Caco-2 (cell line): ENCODE measurements around the gene PEG3. TPM values are rescaled to one million over a fixed set of nuclear protein-coding genes. Genes with fewer than 3 reads are reported as not detected.

ENCODE experiments used
- BruUV-seq: library from RNA; stranded (reverse); fragments of 400-500 nt; replicated peaks from 2 replicates; lab custom pipeline; 2021; lab: Mats Ljungman, UMichigan
- CTCF ChIA-PET: fragments of 300-600 bp; sonication (Branson Sonifier 250); formaldehyde crosslinking; loops from one replicate; lab custom pipeline; 2022; ENCODE audit warnings: antibody characterized with exemption; lab: Charles Lee
- POLR2A ChIA-PET: fragments of 300-600 bp; sonication (Branson Sonifier 250); formaldehyde crosslinking; loops from one replicate; lab custom pipeline; 2022; ENCODE audit warnings: antibody characterized with exemption; lab: Charles Lee
- DNase-seq, 2 experiments: peaks; one replicate each; pipeline versions ENCODE4 v3.0.0 to v3.0.0-alpha.2; 2020 to 2022
- H3K27me3 ChIP-seq: replicated peaks from 2 replicates; pipeline ENCODE4 v1.6.0; 2011; ENCODE audit warnings: low read length; ENCODE audit not compliant: control insufficient read depth, insufficient read depth
- H3K36me3 ChIP-seq: 2 replicates; pipeline ENCODE4 v1.5.1; 2011; ENCODE audit warnings: low read length; ENCODE audit not compliant: control insufficient read depth, insufficient read depth
- H3K4me1 ChIP-seq: fragments of 250-450 bp; sonication (Bioruptor Pico); 2 replicates; pipeline ENCODE4 v1.5.1; 2020; ENCODE audit warnings: mild to moderate bottlenecking
- H3K4me3 ChIP-seq: 2 replicates; pipeline ENCODE4 v1.5.1; 2011; ENCODE audit warnings: low read depth, mild to moderate bottlenecking, control low read depth, low read length
- H3K9me3 ChIP-seq: fragments of 250-450 bp; sonication (Bioruptor Pico); 2 replicates; pipeline ENCODE4 v1.5.1; 2020; ENCODE audit warnings: mild to moderate bottlenecking, moderate library complexity
- H3K27ac Mint-ChIP-seq: one replicate; pipeline ENCODE4 v1.8.0; 2022; ENCODE audit warnings: mixed read lengths; ENCODE audit not compliant: unreplicated experiment
- H3K27me3 Mint-ChIP-seq: one replicate; pipeline ENCODE4 v1.8.0; 2022; ENCODE audit warnings: mixed read lengths; ENCODE audit not compliant: insufficient read depth, unreplicated experiment
- H3K36me3 Mint-ChIP-seq: one replicate; pipeline ENCODE4 v1.8.0; 2022; ENCODE audit warnings: mild to moderate bottlenecking, mixed read lengths; ENCODE audit not compliant: insufficient read depth, unreplicated experiment
- H3K4me1 Mint-ChIP-seq: one replicate; pipeline ENCODE4 v1.8.0; 2022; ENCODE audit warnings: low read depth, mixed read lengths; ENCODE audit not compliant: unreplicated experiment
- H3K4me3 Mint-ChIP-seq: one replicate; pipeline ENCODE4 v1.8.0; 2022; ENCODE audit warnings: mild to moderate bottlenecking, moderate library complexity, mixed read lengths; ENCODE audit not compliant: unreplicated experiment
- H3K9me3 Mint-ChIP-seq: one replicate; pipeline ENCODE4 v1.8.0; 2022; ENCODE audit warnings: mixed read lengths; ENCODE audit not compliant: unreplicated experiment
- intact Hi-C: fragments of 100-400 bp; cut with micrococcal nuclease; formaldehyde crosslinking; loops from one replicate; pipeline ENCODE4 v1.10.0; 2022; ENCODE audit not compliant: unreplicated experiment
- total RNA-seq: library from RNA; stranded (reverse); gene quantifications from 2 replicates; pipeline ENCODE4 v1.2.3, GENCODE V29; 2022
- TF ChIP-seq, protein P1 (sequence below), 2 experiments: fragments of 200-600 bp in 1 of 2; IDR thresholded peaks; 1 replicate in 1 of 2; 2 replicates in 1 of 2; pipeline versions ENCODE4 v1.5.1 to v1.8.0; 2011 to 2022; ENCODE audit warnings: antibody characterized with exemption in 1 of 2, control low read depth in 1 of 2, inconsistent platforms in 1 of 2, low read depth in 1 of 2, low read length in 1 of 2, mild to moderate bottlenecking in 1 of 2, moderate library complexity in 1 of 2; ENCODE audit not compliant: insufficient read depth in 1 of 2, severe bottlenecking in 1 of 2, unreplicated experiment in 1 of 2

The PEG3 gene
- total RNA-seq, 1 experiment from 2014 or later, result not detected

DNA sequence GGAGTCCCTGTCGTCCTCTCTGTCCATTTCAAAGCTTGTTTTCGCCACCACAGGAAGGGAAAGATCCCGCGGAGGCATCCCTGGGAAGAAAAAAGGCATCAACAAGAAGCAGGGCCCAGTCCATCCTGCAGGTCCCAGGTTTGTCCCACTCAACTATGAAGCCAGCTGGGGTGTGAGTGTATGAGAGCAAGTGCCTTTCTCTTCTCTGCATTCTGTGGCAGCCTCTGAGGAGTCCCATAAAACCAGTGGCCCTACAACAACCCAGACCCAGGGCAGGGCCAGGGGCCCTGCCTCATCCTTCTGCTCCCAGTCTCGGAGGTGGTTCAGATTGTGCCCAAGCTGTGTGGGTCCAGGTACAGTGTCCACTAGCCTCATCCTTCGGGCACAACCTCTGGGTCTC is 18.9 kb downstream of the PEG3 start:
- Histone ChIP-seq H3K4me1 (no peaks in the 10 kb centered on the region), H3K27me3 (no peaks in the 10 kb centered on the region), H3K4me3 (no peak overlapping the region), H3K36me3 (no peaks in the 10 kb centered on the region), H3K9me3 (0 out of 2 replicates have a peak, but pooled peaks cover 9% of the 10 kb centered on the region)
- TF ChIP-seq, protein P1, sequence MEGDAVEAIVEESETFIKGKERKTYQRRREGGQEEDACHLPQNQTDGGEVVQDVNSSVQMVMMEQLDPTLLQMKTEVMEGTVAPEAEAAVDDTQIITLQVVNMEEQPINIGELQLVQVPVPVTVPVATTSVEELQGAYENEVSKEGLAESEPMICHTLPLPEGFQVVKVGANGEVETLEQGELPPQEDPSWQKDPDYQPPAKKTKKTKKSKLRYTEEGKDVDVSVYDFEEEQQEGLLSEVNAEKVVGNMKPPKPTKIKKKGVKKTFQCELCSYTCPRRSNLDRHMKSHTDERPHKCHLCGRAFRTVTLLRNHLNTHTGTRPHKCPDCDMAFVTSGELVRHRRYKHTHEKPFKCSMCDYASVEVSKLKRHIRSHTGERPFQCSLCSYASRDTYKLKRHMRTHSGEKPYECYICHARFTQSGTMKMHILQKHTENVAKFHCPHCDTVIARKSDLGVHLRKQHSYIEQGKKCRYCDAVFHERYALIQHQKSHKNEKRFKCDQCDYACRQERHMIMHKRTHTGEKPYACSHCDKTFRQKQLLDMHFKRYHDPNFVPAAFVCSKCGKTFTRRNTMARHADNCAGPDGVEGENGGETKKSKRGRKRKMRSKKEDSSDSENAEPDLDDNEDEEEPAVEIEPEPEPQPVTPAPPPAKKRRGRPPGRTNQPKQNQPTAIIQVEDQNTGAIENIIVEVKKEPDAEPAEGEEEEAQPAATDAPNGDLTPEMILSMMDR (IDR thresholded peaks at IDR 0.05; ENCODE audit: insufficient read depth in 1 of 2, low read depth in 1 of 2, low read length in 1 of 2, severe bottlenecking in 1 of 2, unreplicated experiment in 1 of 2), result no peak
- POLR2A ChIA-PET, result no interaction called here
- BruUV-seq, result no TSS peak
- Mint-ChIP-seq H3K27me3 (no peaks in the 10 kb centered on the region), H3K4me3 (no peak overlapping the region), H3K36me3 (no peaks in the 10 kb centered on the region), H3K4me1 (no peaks in the 10 kb centered on the region), H3K9me3 (peaks cover 65% of the 10 kb centered on the region), H3K27ac (no peak overlapping the region)
- DNase-seq, result no peak
- CTCF ChIA-PET, result no interaction called here
- intact Hi-C loops, result no loop called here

DNA sequence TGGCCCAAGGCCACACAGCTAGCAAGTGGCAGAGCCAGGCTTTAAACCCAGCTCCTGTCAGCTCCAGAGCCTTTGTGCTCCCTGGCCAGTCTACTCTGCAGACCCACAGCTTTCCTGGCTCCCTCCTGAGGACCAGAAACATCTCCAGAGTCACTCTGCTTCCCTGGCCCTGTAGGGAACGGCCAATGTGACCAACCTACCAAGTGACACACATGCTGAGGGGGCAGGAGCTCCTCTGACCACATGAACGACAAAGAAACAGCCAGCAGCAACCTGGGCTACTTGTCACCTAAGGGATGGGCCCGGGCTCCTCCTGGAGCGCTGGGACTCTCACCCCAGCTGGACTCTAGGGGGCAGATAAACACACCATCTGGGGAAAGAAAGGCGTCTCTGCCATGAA is 19.3 kb downstream of the PEG3 start:
- CTCF ChIA-PET, result no interaction called here
- no peak for DNase-seq
- H3K9me3 ChIP-seq, result 0 out of 2 replicates have a peak, but pooled peaks cover 9% of the 10 kb centered on the region
- no peaks in the 10 kb centered on the region for H3K36me3 ChIP-seq
- BruUV-seq, result no TSS peak
- no peak overlapping the region for H3K4me3 Mint-ChIP-seq
- peaks cover 65% of the 10 kb centered on the region for H3K9me3 Mint-ChIP-seq
- no peaks in the 10 kb centered on the region for H3K4me1 Mint-ChIP-seq
- H3K27me3 Mint-ChIP-seq, result no peaks in the 10 kb centered on the region
- no peaks in the 10 kb centered on the region for H3K27me3 ChIP-seq
- no peak overlapping the region for H3K4me3 ChIP-seq
- TF ChIP-seq, protein P1 (IDR thresholded peaks at IDR 0.05; ENCODE audit: insufficient read depth in 1 of 2, low read depth in 1 of 2, low read length in 1 of 2, severe bottlenecking in 1 of 2, unreplicated experiment in 1 of 2), result no peak
- POLR2A ChIA-PET, result no interaction called here
- intact Hi-C loops, result no loop called here
- H3K4me1 ChIP-seq, result no peaks in the 10 kb centered on the region
- no peak overlapping the region for H3K27ac Mint-ChIP-seq
- no peaks in the 10 kb centered on the region for H3K36me3 Mint-ChIP-seq

DNA sequence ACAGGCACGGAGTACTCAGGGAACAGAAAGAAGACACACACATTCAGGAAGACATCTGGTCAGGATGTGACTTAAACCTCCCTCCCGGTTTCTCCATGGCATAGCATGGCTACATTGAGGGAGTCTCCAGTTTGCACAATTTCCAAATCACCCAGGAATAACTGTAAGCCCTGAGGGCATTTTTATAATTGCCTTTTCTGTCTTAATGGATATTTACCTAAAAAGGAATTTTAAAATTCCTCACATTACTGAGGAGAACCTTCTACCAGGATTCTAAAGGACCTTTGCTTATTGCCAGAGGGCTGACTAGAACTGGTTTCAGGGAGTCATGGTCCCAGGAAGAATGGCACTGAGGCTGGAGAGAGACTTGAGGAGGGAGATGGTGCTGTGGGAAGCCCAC is 21.4 kb downstream of the PEG3 start:
- TF ChIP-seq, protein P1 (IDR thresholded peaks at IDR 0.05; ENCODE audit: insufficient read depth in 1 of 2, low read depth in 1 of 2, low read length in 1 of 2, severe bottlenecking in 1 of 2, unreplicated experiment in 1 of 2), result no peak
- ChIA-PET POLR2A (no interaction called here), CTCF (no interaction called here)
- no TSS peak for BruUV-seq
- Mint-ChIP-seq H3K4me1 (no peaks in the 10 kb centered on the region), H3K9me3 (peaks cover 59% of the 10 kb centered on the region), H3K27me3 (no peaks in the 10 kb centered on the region), H3K36me3 (no peaks in the 10 kb centered on the region), H3K27ac (no peak overlapping the region), H3K4me3 (no peak overlapping the region)
- Histone ChIP-seq H3K4me3 (no peak overlapping the region), H3K4me1 (no peaks in the 10 kb centered on the region), H3K9me3 (0 out of 2 replicates have a peak, but pooled peaks cover 13% of the 10 kb centered on the region), H3K27me3 (no peaks in the 10 kb centered on the region), H3K36me3 (no peaks in the 10 kb centered on the region)
- no peak for DNase-seq
- intact Hi-C loops, result no loop called here
